Heart left ventricle (tissue), 16 donors: ENCODE data around the gene PARD3. TPM values are rescaled to one million over a fixed set of nuclear protein-coding genes. Genes with fewer than 3 reads are reported as not detected.
A peak's percentile ranks its signal among the peaks of the same experiment; 100 is the strongest.

Experiments used
- ATAC-seq, 4 donors: fragments of 200-7000 bp; cut with Tn5 transposase; one replicate each; pipeline ENCODE4 v1.9.1; 2020 to 2022; ENCODE audit warnings: moderate library complexity in 4 of 4, mild to moderate bottlenecking in 3 of 4, moderate number of reproducible peaks in 1 of 4
- DNase-seq, 5 donors: peaks; one replicate each; pipeline ENCODE4 v3.0.0-alpha.2; 2020
- H3K27ac ChIP-seq, 12 donors: fragments of 200-600 bp; sonication (generic) in 4 of 12; one replicate each; pipeline versions ENCODE4 v1.5.0 to v1.8.0; 2016 to 2022; ENCODE audit warnings: mild to moderate bottlenecking in 2 of 12
- H3K27me3 ChIP-seq, 9 donors: fragments of 200-600 bp; sonication (generic) in 2 of 9; one replicate each; pipeline versions ENCODE4 v1.5.1 to v1.8.0; 2016 to 2022; ENCODE audit warnings: mild to moderate bottlenecking in 3 of 9
- H3K36me3 ChIP-seq, 9 donors: fragments of 200-600 bp; sonication (generic) in 2 of 9; one replicate each; pipeline versions ENCODE4 v1.5.0 to v1.8.0; 2018 to 2022; ENCODE audit warnings: mild to moderate bottlenecking in 2 of 9
- H3K4me1 ChIP-seq, 12 donors: fragments of 200-600 bp; sonication (generic) in 4 of 12; one replicate each; pipeline versions ENCODE4 v1.5.0 to v1.8.0; 2016 to 2022; ENCODE audit warnings: mild to moderate bottlenecking in 3 of 12
- H3K4me3 ChIP-seq, 12 donors: fragments of 200-600 bp; sonication (generic) in 4 of 12; one replicate each; pipeline versions ENCODE4 v1.5.0 to v1.8.0; 2017 to 2022; ENCODE audit warnings: mild to moderate bottlenecking in 9 of 12, moderate library complexity in 4 of 12
- H3K9me3 ChIP-seq, 12 donors: fragments of 200-600 bp; sonication (generic) in 4 of 12; one replicate each; pipeline versions ENCODE4 v1.5.0 to v1.8.0; 2016 to 2022; ENCODE audit warnings: mild to moderate bottlenecking in 1 of 12
- POLR2A ChIP-seq, 2 donors: fragments of 450-650 bp; IDR thresholded peaks; one replicate each; pipeline ENCODE4 v1.6.1; 2017; ENCODE audit warnings: antibody characterized with exemption in 2 of 2, mild to moderate bottlenecking in 2 of 2, moderate library complexity in 2 of 2
- WGBS, 4 donors: extraction: QIAGEN DNeasy Blood & Tissue Kit in 2 of 4; methylation state at CpG; one replicate each; pipeline versions ENCODE4 v1.1.5 to v1.1.7; 2013 to 2018; 5-methylcytosine and 5-hydroxymethylcytosine counted together
- intact Hi-C, 10 donors: fragments of 100-400 bp; cut with DNase I; formaldehyde crosslinking; loops; one replicate each; pipeline versions ENCODE4 v1.11.1 to v1.14.2; 2022
- polyA plus RNA-seq, 2 donors: library from polyadenylated mRNA; stranded (reverse); fragments of 200-250 nt; gene quantifications; one replicate each; pipeline ENCODE4 v1.2.3, GENCODE V29; 2013
- total RNA-seq, 9 donors: library from RNA; depleted of rRNA in 2 of 9; stranded (reverse); fragments of >200 nt in 2 of 9; fragmentation: NEBNext Ultra II Directional in 3 of 9; extraction: Animal tissue kit (Norgen Biotek cat#: 25700) in 3 of 9; gene quantifications; one replicate each; pipeline versions ENCODE4 v1.1.0 to v1.2.4, GENCODE V29; 2016 to 2023
- TF ChIP-seq, protein P1 (sequence below), 12 donors: fragments of 200-600 bp; sonication (generic) in 4 of 12; IDR thresholded peaks; one replicate each; pipeline versions ENCODE4 v1.5.0 to v1.8.0; 2018 to 2022; ENCODE audit warnings: antibody characterized with exemption in 12 of 12, mild to moderate bottlenecking in 5 of 12
- donor health status: ischemic (EF 13 %, LVEDD 7.1; RV severe dilation, severe dysfunction).
- donor health status: healthy with polysubstance abuse.
- donor health status: DM: no; HTN: yes; CAD: no.
- donor health status: DM: no; HTN: no; CAD: no.
- donor health status: ischemic (EF 25% LVEDD 6.9; RV normal size, moderate dysfunction).
- donor health status: ischemic (EF 25% LVEDD 5.7; RV mildly dilated, moderate dysfunction).
- donor health status: healthy.
- donor health status: DM: yes; HTN: yes; CAD: no.
- donor health status: ischemic (EF 35%, LVEDD 5.7; RV mildly dilated, moderate dysfunction).
- donor health status: nonischemic (EF 11% LVEDD 7.7; RV severe dilation, severe dysfunction).
- donor health status: DM: yes; HTN: yes; CAD: no.
- donor health status: PGD.
- donor health status: ischemic (EF 29% LVEDD 5.4; RV normal size, mild dysfunction).
- donor health status: nonischemic (EF 23%, LVEDD 6.1; RV moderate dilation, normal function).

The PARD3 gene
- total and polyA plus RNA-seq, 11 donors, result 24.8 to 69.7 (median 33.1) TPM

DNA sequence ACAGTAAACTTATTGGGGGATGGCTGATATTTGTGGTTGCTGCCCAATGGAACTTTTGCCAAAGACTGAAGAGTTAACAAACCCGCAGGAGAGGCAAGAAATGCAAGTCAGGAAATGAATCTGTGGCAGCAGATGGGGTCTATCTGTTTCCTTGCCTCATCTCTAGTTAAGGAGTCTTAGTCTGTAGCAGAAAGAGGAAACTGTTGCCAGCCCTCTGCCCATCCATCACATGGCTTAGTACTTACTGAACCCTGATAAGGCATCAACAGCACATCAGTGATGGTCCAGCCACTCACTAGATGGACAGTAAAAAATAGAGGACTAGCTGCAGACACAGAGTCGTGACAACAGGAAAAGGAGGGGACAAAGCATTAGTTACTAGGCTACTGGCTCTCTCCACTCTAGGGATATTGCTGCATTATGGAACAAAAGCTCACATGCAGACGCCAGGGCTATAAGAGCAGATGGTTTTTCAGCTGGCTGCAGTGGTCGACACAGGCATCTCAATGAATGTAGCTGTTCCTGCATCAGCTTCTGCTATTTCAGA is 614.7 kb downstream of the PARD3 start:
- no peak for TF ChIP-seq POLR2A (IDR thresholded peaks at IDR 0.05)
- TF ChIP-seq, protein P1, sequence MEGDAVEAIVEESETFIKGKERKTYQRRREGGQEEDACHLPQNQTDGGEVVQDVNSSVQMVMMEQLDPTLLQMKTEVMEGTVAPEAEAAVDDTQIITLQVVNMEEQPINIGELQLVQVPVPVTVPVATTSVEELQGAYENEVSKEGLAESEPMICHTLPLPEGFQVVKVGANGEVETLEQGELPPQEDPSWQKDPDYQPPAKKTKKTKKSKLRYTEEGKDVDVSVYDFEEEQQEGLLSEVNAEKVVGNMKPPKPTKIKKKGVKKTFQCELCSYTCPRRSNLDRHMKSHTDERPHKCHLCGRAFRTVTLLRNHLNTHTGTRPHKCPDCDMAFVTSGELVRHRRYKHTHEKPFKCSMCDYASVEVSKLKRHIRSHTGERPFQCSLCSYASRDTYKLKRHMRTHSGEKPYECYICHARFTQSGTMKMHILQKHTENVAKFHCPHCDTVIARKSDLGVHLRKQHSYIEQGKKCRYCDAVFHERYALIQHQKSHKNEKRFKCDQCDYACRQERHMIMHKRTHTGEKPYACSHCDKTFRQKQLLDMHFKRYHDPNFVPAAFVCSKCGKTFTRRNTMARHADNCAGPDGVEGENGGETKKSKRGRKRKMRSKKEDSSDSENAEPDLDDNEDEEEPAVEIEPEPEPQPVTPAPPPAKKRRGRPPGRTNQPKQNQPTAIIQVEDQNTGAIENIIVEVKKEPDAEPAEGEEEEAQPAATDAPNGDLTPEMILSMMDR (IDR thresholded peaks at IDR 0.05), result no peak
- Histone ChIP-seq H3K27ac (no peak overlapping the region), H3K4me1 (peaks cover 0 to 4% (median 0%) of the 10 kb centered on the region in 12 donors), H3K36me3 (no peaks in the 10 kb centered on the region), H3K9me3 (no peaks in the 10 kb centered on the region), H3K4me3 (no peak overlapping the region), H3K27me3 (no peaks in the 10 kb centered on the region)
- intact Hi-C loops, result no loop called here
- DNase-seq (no peak), ATAC-seq (peak in 1 of 4 donors; percentile 9)
- 25 to 45% (median 37%) methylated on average over 4 of the region's 4 CpGs for WGBS, 4 donors

DNA sequence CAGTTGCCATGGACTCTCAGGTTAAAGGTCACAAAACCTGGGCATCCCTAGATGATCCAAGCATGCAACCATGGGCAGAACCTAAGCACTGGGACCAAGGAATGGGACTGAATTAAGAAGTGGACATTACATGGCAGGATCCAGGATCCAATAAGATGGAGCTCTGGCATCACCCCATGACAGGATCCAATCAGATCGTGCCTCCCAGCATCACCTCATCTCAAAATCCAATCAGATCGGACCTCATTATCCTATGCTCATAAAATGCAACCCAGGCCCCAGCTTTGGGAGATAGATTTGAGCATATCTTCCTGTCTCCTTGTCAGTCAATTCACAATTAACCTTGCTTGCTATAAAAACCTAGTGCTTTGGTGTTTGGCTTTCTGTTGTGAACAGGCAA is 616.1 kb downstream of the PARD3 start:
- no peak for DNase-seq
- Histone ChIP-seq H3K4me3 (no peak overlapping the region), H3K4me1 (peaks cover 0 to 6% (median 0%) of the 10 kb centered on the region in 12 donors), H3K36me3 (no peaks in the 10 kb centered on the region), H3K9me3 (no peaks in the 10 kb centered on the region), H3K27me3 (no peaks in the 10 kb centered on the region), H3K27ac (no peak overlapping the region)
- TF ChIP-seq, protein P1 (IDR thresholded peaks at IDR 0.05), result no peak
- TF ChIP-seq POLR2A (IDR thresholded peaks at IDR 0.05), result no peak
- intact Hi-C loops, result no loop called here
- 95 to 100% (median 97%) methylated on average over 2 of the region's 2 CpGs for WGBS, 4 donors
- ATAC-seq, result no peak

DNA sequence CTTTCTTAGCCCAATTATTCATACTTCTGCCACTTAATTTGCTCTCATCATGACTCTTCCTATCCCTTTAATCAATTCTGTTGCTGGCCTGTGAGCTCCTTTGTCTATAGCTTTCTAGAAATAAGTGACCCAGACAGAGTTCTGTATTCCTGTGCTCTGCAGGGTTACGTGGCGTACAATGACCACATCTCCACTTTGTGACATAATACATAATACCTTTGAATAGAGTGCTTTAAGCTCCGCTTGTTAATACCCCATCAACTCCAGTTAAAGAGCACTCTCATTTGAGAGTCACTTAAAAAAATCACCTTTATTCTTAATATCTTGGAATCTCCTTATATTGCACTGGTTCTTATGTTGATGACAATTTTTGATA is 619.0 kb downstream of the PARD3 start:
- TF ChIP-seq, protein P1 (IDR thresholded peaks at IDR 0.05), result no peak
- no peak for TF ChIP-seq POLR2A (IDR thresholded peaks at IDR 0.05)
- ATAC-seq (no peak), DNase-seq (no peak)
- H3K4me3 ChIP-seq, result no peak overlapping the region
- H3K4me1 ChIP-seq, result peaks cover 0 to 8% (median 0%) of the 10 kb centered on the region in 12 donors
- intact Hi-C loops, result no loop called here
- no peaks in the 10 kb centered on the region for H3K27me3 ChIP-seq
- no peaks in the 10 kb centered on the region for H3K9me3 ChIP-seq
- no peaks in the 10 kb centered on the region for H3K36me3 ChIP-seq
- WGBS, 4 donors, result 97 to 100% (median 98%) methylated on average over 3 of the region's 3 CpGs
- no peak overlapping the region for H3K27ac ChIP-seq

DNA sequence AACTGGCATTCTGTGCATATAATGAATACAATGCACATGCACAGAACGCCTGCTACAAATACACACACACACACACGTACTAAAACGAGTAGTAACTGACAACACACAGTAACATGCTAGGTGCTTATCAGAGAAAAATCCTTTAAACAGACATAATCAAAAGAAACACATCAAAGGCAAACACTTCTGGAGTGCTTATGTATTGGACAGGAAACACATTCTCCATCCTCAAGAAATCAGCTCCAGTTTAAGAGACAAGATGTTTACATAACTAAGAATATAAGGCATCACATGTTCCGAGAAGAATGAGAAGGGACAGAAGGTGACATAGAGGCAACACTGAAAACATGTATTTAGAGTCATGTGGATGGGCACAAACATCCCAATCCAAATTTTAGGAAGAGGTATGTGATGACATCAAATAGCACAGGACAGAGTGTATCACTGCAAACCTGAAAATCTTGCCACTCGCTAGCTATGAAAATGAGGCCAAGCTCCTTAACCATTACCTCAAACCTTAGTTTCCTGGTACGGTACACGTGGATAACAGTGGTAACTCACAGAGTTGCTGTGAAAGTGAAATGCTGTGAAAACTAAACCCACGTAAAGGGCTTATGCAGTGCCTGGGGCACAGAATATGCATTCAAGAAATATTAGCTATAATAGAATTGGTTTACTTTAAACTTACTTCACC is 619.6 kb downstream of the PARD3 start:
- Histone ChIP-seq H3K9me3 (no peaks in the 10 kb centered on the region), H3K4me1 (peaks cover 0 to 8% (median 0%) of the 10 kb centered on the region in 12 donors), H3K4me3 (no peak overlapping the region), H3K27ac (no peak overlapping the region), H3K36me3 (no peaks in the 10 kb centered on the region), H3K27me3 (no peaks in the 10 kb centered on the region)
- TF ChIP-seq POLR2A (IDR thresholded peaks at IDR 0.05), result no peak
- TF ChIP-seq, protein P1 (IDR thresholded peaks at IDR 0.05), result no peak
- 81 to 87% (median 83%) methylated on average over 8 of the region's 8 CpGs for WGBS, 4 donors
- DNase-seq, result no peak
- intact Hi-C loops, result no loop called here
- no peak for ATAC-seq
